HCT116 (cell line): ENCODE data around the gene CCDC14. TPM values are rescaled to one million over a fixed set of nuclear protein-coding genes. Genes with fewer than 3 reads are reported as not detected.
A peak's percentile ranks its signal among the peaks of the same experiment; 100 is the strongest.

Experiments
- ATAC-seq: fragments of 200-7000 bp; cut with Tn5 transposase; 2 replicates; pipeline ENCODE4 v1.9.1; 2020; ENCODE audit warnings: mild to moderate bottlenecking, moderate library complexity
- BruUV-seq: library from RNA; stranded (reverse); fragments of 400-500 nt; replicated peaks from 2 replicates; lab custom pipeline; 2021; lab: Mats Ljungman, UMichigan
- CTCF ChIA-PET: fragments of 300-600 bp; sonication (Branson Sonifier 250); formaldehyde crosslinking; loops from one replicate; lab custom pipeline; 2021; ENCODE audit warnings: antibody characterized with exemption; lab: Charles Lee
- POLR2A ChIA-PET: fragments of 300-600, 350-600 bp; sonication (Branson Sonifier 250); formaldehyde crosslinking; loops from one replicate; lab custom pipeline; 2021; ENCODE audit warnings: antibody characterized with exemption; lab: Charles Lee
- RAD21 ChIA-PET, 2 experiments: fragments of 300-600 bp; sonication (Branson Sonifier 250); formaldehyde crosslinking; loops; one replicate each; lab custom pipeline; 2023; ENCODE audit warnings: low total read pairs in 2 of 2; ENCODE audit not compliant: uncharacterized antibody in 2 of 2, unreplicated experiment in 2 of 2, low non-redundant PET in 1 of 2; lab: Charles Lee
- DNase-seq: peaks from one replicate; pipeline ENCODE4 v3.0.0-alpha.2; 2010; ENCODE audit warnings: low read depth, low spot score
- H2AFZ ChIP-seq: fragments of 200-600 bp; shearing (Covaris generic), sonication (generic); 2 replicates; pipeline ENCODE4 v1.6.1; 2017; ENCODE audit warnings: low read depth, mixed run types, mixed read lengths, antibody characterized with exemption, low read length; ENCODE audit not compliant: poor library complexity, severe bottlenecking
- H3K27ac ChIP-seq: 2 replicates; pipeline ENCODE4 v1.5.1; 2012; ENCODE audit warnings: low read depth, low read length
- H3K27me3 ChIP-seq: fragments of 200-600 bp; sonication (generic); 2 replicates; pipeline ENCODE4 v1.6.1; 2016; ENCODE audit warnings: mixed run types, low read length, mixed read lengths; ENCODE audit not compliant: insufficient read depth
- H3K36me3 ChIP-seq, 2 experiments: fragments of 200-500 bp in 1 of 2; fragments of 200-600 bp in 1 of 2; sonication (Bioruptor generic) in 1 of 2; sonication (generic) in 1 of 2; 2 replicates each; pipeline versions ENCODE4 v1.5.1 to v1.6.1; 2014 to 2016; ENCODE audit warnings: low read length in 2 of 2, inconsistent platforms in 1 of 2, mixed read lengths in 1 of 2, mixed run types in 1 of 2; ENCODE audit not compliant: insufficient read depth in 2 of 2, control insufficient read depth in 1 of 2
- H3K4me1 ChIP-seq, 2 experiments: fragments of 200-600 bp in 1 of 2; sonication (generic) in 1 of 2; 2 replicates each; pipeline versions ENCODE4 v1.5.1 to v1.6.1; 2012 to 2017; ENCODE audit warnings: low read length in 2 of 2, inconsistent platforms in 1 of 2, mild to moderate bottlenecking in 1 of 2, mixed read lengths in 1 of 2, mixed run types in 1 of 2, moderate library complexity in 1 of 2; ENCODE audit not compliant: insufficient read depth in 2 of 2, control insufficient read depth in 1 of 2
- H3K4me2 ChIP-seq: fragments of 200-600 bp; sonication (generic); 2 replicates; pipeline ENCODE4 v1.6.1; 2017; ENCODE audit warnings: mixed run types, low read length, mixed read lengths
- H3K4me3 ChIP-seq, 2 experiments: fragments of 200-600 bp in 1 of 2; sonication (generic) in 1 of 2; replicated peaks in 1 of 2; 2 replicates each; pipeline ENCODE4 v1.5.1; 2011 to 2016; ENCODE audit warnings: low read length in 2 of 2, control low read depth in 1 of 2, low read depth in 1 of 2, mild to moderate bottlenecking in 1 of 2, mixed read lengths in 1 of 2, mixed run types in 1 of 2
- H3K79me2 ChIP-seq: fragments of 200-600 bp; sonication (generic); 2 replicates; pipeline ENCODE4 v1.6.1; 2017; ENCODE audit warnings: mild to moderate bottlenecking, mixed run types, low read length, moderate library complexity, mixed read lengths; ENCODE audit not compliant: insufficient read depth
- H3K9ac ChIP-seq: fragments of 200-600 bp; sonication (generic); 2 replicates; pipeline ENCODE4 v1.6.1; 2016; ENCODE audit warnings: low read length, mixed read lengths
- H3K9me2 ChIP-seq: fragments of 200-600 bp; sonication (generic), shearing (Covaris generic); 2 replicates; pipeline ENCODE4 v1.6.1; 2017; ENCODE audit warnings: mixed run types, mild to moderate bottlenecking, moderate library complexity; ENCODE audit not compliant: insufficient read depth
- H3K9me3 ChIP-seq, 2 experiments: fragments of 200-500 bp in 1 of 2; fragments of 200-600 bp in 1 of 2; sonication (Bioruptor generic) in 1 of 2; sonication (generic) in 1 of 2; 2 replicates each; pipeline ENCODE4 v1.6.1; 2014 to 2017; ENCODE audit warnings: low read length in 2 of 2, mixed read lengths in 2 of 2, inconsistent platforms in 1 of 2, low read depth in 1 of 2, mild to moderate bottlenecking in 1 of 2, mixed run types in 1 of 2, moderate library complexity in 1 of 2; ENCODE audit not compliant: control insufficient read depth in 1 of 2, insufficient read depth in 1 of 2
- H4K20me1 ChIP-seq: fragments of 200-600 bp; sonication (generic), shearing (Covaris generic); 2 replicates; pipeline ENCODE4 v1.6.1; 2017; ENCODE audit warnings: mixed run types, mild to moderate bottlenecking, moderate library complexity; ENCODE audit not compliant: insufficient read depth
- ATF3 ChIP-seq: IDR thresholded peaks from 2 replicates; pipeline ENCODE4 v1.6.1; 2012
- CBX3 ChIP-seq: IDR thresholded peaks from 2 replicates; pipeline ENCODE4 v1.6.1; 2012; ENCODE audit warnings: low read depth
- CEBPB ChIP-seq: IDR thresholded peaks from 2 replicates; pipeline ENCODE4 v1.6.1; 2012; ENCODE audit warnings: low read depth
- CTCF ChIP-seq, 3 experiments: fragments of 200-600 bp in 1 of 3; sonication (generic) in 1 of 3; IDR thresholded peaks in 2 of 3; conservative IDR thresholded peaks in 1 of 3; 2 replicates each; pipeline ENCODE4 v1.5.1; 2012 to 2017; ENCODE audit warnings: low read depth in 2 of 3, low read length in 2 of 3, antibody characterized with exemption in 1 of 3, borderline replicate concordance in 1 of 3, control low read depth in 1 of 3, mild to moderate bottlenecking in 1 of 3, mixed read lengths in 1 of 3, mixed run types in 1 of 3, moderate library complexity in 1 of 3; ENCODE audit not compliant: insufficient read depth in 1 of 3
- ELF1 ChIP-seq: IDR thresholded peaks from 2 replicates; pipeline ENCODE4 v1.6.1; 2012; ENCODE audit warnings: low read depth, borderline replicate concordance
- EZH2 ChIP-seq: fragments of 200-600 bp; sonication (generic); IDR thresholded peaks from 2 replicates; pipeline ENCODE4 v1.6.1; 2017; ENCODE audit warnings: antibody characterized with exemption, mixed run types
- EZH2phosphoT487 ChIP-seq: fragments of 200-600 bp; IDR thresholded peaks from 2 replicates; pipeline ENCODE4 v1.6.1; 2018; ENCODE audit warnings: antibody characterized with exemption, borderline replicate concordance
- MAX ChIP-seq: IDR thresholded peaks from 2 replicates; pipeline ENCODE4 v1.6.1; 2012
- POLR2A ChIP-seq: IDR thresholded peaks from 2 replicates; pipeline ENCODE4 v1.7.0; 2011; ENCODE audit warnings: borderline replicate concordance; ENCODE audit not compliant: insufficient read depth, insufficient read length; ENCODE audit errors: extremely low read depth
- POLR2AphosphoS5 ChIP-seq: IDR thresholded peaks from 2 replicates; pipeline ENCODE4 v1.6.1; 2011; ENCODE audit warnings: mild to moderate bottlenecking, low read depth, low read length, moderate library complexity
- SIN3A ChIP-seq: IDR thresholded peaks from 2 replicates; pipeline ENCODE4 v1.6.1; 2012; ENCODE audit warnings: low read depth
- ZFX ChIP-seq: fragments of 450-650 bp; IDR thresholded peaks from 2 replicates; pipeline ENCODE4 v1.6.1; 2017
- intact Hi-C: fragments of 100-400 bp; cut with micrococcal nuclease; formaldehyde crosslinking; loops from 2 replicates; pipeline ENCODE4 v1.10.0; 2022
- total RNA-seq: library from RNA; stranded (reverse); gene quantifications from one replicate; pipeline ENCODE4 v1.2.1, GENCODE V29; 2021; ENCODE audit not compliant: unreplicated experiment

The CCDC14 gene
- total RNA-seq, 1 experiment from 2014 or later = 54.5 TPM

- peaks cover 5 to 13% of the 10 kb centered on the region in 2 experiments; a peak in 3 of 4 replicates for H3K4me1 ChIP-seq
- DNase-seq (no peak), ATAC-seq (no peak)
- H4K20me1 ChIP-seq = no peaks in the 10 kb centered on the region
- H3K4me2 ChIP-seq = peak overlapping the region; percentile 75
- no peak overlapping the region for H3K27ac ChIP-seq
- peaks cover 38% of the 10 kb centered on the region for H3K79me2 ChIP-seq
- H2AFZ ChIP-seq = peak overlapping the region; percentile 94
- no peaks in the 10 kb centered on the region for H3K9me3 ChIP-seq
- BruUV-seq = TSS peak; percentile 89
- H3K27me3 ChIP-seq = no peaks in the 10 kb centered on the region
- H3K9ac ChIP-seq = peak overlapping the region; percentile 90
- H3K4me3 ChIP-seq = peak overlapping the region; percentile 94 to 97
- TF ChIP-seq CEBPB (no peak), ATF3 (no peak)
- TF ChIP-seq, all 23 proteins: peak for 0
- ChIA-PET CTCF (interaction anchor here (0.7 kb wide), 1 partner anchor 13 kb away, joined by 3 read pairs; no protein-coding TSS in a partner anchor), RAD21 (no interaction called here), POLR2A (interaction anchor here (0.7 to 1.3 kb wide), 6 partner anchors 8 to 510 kb away, joined by 3 to 6 read pairs (median 3); no protein-coding TSS in a partner anchor)
- Histone ChIP-seq H3K9me2 (no peaks in the 10 kb centered on the region), H3K36me3 (peaks cover 0 to 3% of the 10 kb centered on the region in 2 experiments; a peak in 1 of 4 replicates)
- intact Hi-C loops = no loop called here
Measured at GRCh38 chr3:123961508-123961856, 453 bp upstream of the CCDC14 start.

GRCh38 chr3:123953735-123954134 lies 7.3 kb downstream of the CCDC14 start:
- no peaks in the 10 kb centered on the region for H3K9me3 ChIP-seq
- intact Hi-C loops = no loop called here
- no peaks in the 10 kb centered on the region for H3K9me2 ChIP-seq
- DNase-seq (no peak), ATAC-seq (no peak)
- CTCF ChIA-PET = no interaction called here
- H4K20me1 ChIP-seq = no peaks in the 10 kb centered on the region
- no peak overlapping the region for H2AFZ ChIP-seq
- no peak overlapping the region for H3K4me3 ChIP-seq
- TF ChIP-seq CEBPB (no peak), ATF3 (no peak), ZFX (no peak), POLR2A (no peak), ELF1 (no peak), MAX (no peak), EZH2phosphoT487 (no peak), POLR2AphosphoS5 (no peak), CTCF (IDR thresholded peaks at IDR 0.05 in 2 of 3, conservative IDR thresholded peaks at IDR 0.05 in 1 of 3; ENCODE audit: borderline replicate concordance in 1 of 3, insufficient read depth in 1 of 3, low read depth in 2 of 3, low read length in 2 of 3) (no peak), EZH2 (no peak), CBX3 (no peak), SIN3A (no peak)
- TF ChIP-seq, all 23 proteins: peak for 0
- Histone ChIP-seq H3K36me3 (peaks cover 27 to 31% of the 10 kb centered on the region in 2 experiments), H3K79me2 (peaks cover 16% of the 10 kb centered on the region), H3K9ac (no peak overlapping the region), H3K4me1 (no peaks in the 10 kb centered on the region), H3K27ac (no peak overlapping the region), H3K4me2 (no peak overlapping the region), H3K27me3 (no peaks in the 10 kb centered on the region)
- BruUV-seq = no TSS peak
- ChIA-PET POLR2A (no interaction called here), RAD21 (no interaction called here)
